ENCODE results near the gene TMEM121B. TPM values are rescaled to one million over a fixed set of nuclear protein-coding genes. Genes with fewer than 3 reads are reported as not detected.

TMEM121B gene
- total RNA-seq, 1 experiment from 2014 or later: not detected

- Mint-ChIP-seq H3K27ac (ENCODE audit: low read depth, unreplicated experiment) (no peak overlapping the region), H3K27me3 (ENCODE audit: insufficient read depth, unreplicated experiment) (no peaks in the 10 kb centered on the region), H3K9me3 (ENCODE audit: unreplicated experiment) (no peaks in the 10 kb centered on the region), H3K36me3 (ENCODE audit: insufficient read depth, unreplicated experiment) (peaks cover 31% of the 10 kb centered on the region), H3K4me3 (ENCODE audit: unreplicated experiment) (no peak overlapping the region), H3K4me1 (ENCODE audit: insufficient read depth, unreplicated experiment) (no peaks in the 10 kb centered on the region)
- intact Hi-C loops (cut with micrococcal nuclease): no loop called here
- no TSS peak for BruUV-seq (replicated peaks)
- POLR2A ChIA-PET: no interaction called here
- TF ChIP-seq CTCF (IDR thresholded peaks at IDR 0.05; ENCODE audit: unreplicated experiment): no peak
- CTCF ChIA-PET: interaction anchor here (1.1 kb wide), 1 partner anchor 45 kb away, joined by 3 read pairs; no protein-coding TSS in a partner anchor
- no peak for DNase-seq (ENCODE audit: unreplicated experiment)
These were observed 12.7 kb downstream of the TMEM121B start for GRCh38 chr22:17108256-17109112.

GRCh38 chr22:17107547-17107810 lies 13.7 kb downstream of the TMEM121B start:
- CTCF ChIA-PET: interaction anchor here (0.5 to 1.1 kb wide), 2 partner anchors 44 to 47 kb away, joined by 3 read pairs; no protein-coding TSS in a partner anchor
- H3K36me3 Mint-ChIP-seq (ENCODE audit: insufficient read depth, unreplicated experiment): peaks cover 35% of the 10 kb centered on the region
- BruUV-seq (replicated peaks): no TSS peak

GRCh38 chr22:17106785-17107546 lies 14.2 kb downstream of the TMEM121B start:
- no peak for TF ChIP-seq CTCF (IDR thresholded peaks at IDR 0.05; ENCODE audit: unreplicated experiment)
- no peak overlapping the region for H3K27ac Mint-ChIP-seq (ENCODE audit: low read depth, unreplicated experiment)
- no peaks in the 10 kb centered on the region for H3K4me1 Mint-ChIP-seq (ENCODE audit: insufficient read depth, unreplicated experiment)
- intact Hi-C loops (cut with micrococcal nuclease): no loop called here
- ChIA-PET CTCF (interaction anchor here (0.5 to 1.1 kb wide), 2 partner anchors 44 to 46 kb away, joined by 3 read pairs; no protein-coding TSS in a partner anchor), POLR2A (interaction anchor here (0.7 kb wide), 2 partner anchors 32 to 431 kb away, joined by 3 read pairs; no protein-coding TSS in a partner anchor)
- no peaks in the 10 kb centered on the region for H3K27me3 Mint-ChIP-seq (ENCODE audit: insufficient read depth, unreplicated experiment)
- H3K4me3 Mint-ChIP-seq (ENCODE audit: unreplicated experiment): no peak overlapping the region
- DNase-seq (ENCODE audit: unreplicated experiment): no peak
- no peaks in the 10 kb centered on the region for H3K9me3 Mint-ChIP-seq (ENCODE audit: unreplicated experiment)
- H3K36me3 Mint-ChIP-seq (ENCODE audit: insufficient read depth, unreplicated experiment): peaks cover 40% of the 10 kb centered on the region
- no TSS peak for BruUV-seq (replicated peaks)

More at GRCh38 chr22:17107547-17107810, 13.7 kb downstream of the TMEM121B start:
- H3K4me1 Mint-ChIP-seq (ENCODE audit: insufficient read depth, unreplicated experiment): no peaks in the 10 kb centered on the region
- POLR2A ChIA-PET: interaction anchor here (0.7 kb wide), 1 partner anchor 430 kb away, joined by 3 read pairs; no protein-coding TSS in a partner anchor
- H3K4me3 Mint-ChIP-seq (ENCODE audit: unreplicated experiment): no peak overlapping the region
- intact Hi-C loops (cut with micrococcal nuclease): no loop called here
- TF ChIP-seq CTCF (IDR thresholded peaks at IDR 0.05; ENCODE audit: unreplicated experiment): no peak
- H3K27ac Mint-ChIP-seq (ENCODE audit: low read depth, unreplicated experiment): no peak overlapping the region
- H3K27me3 Mint-ChIP-seq (ENCODE audit: insufficient read depth, unreplicated experiment): no peaks in the 10 kb centered on the region
- no peaks in the 10 kb centered on the region for H3K9me3 Mint-ChIP-seq (ENCODE audit: unreplicated experiment)
- no peak for DNase-seq (ENCODE audit: unreplicated experiment)

GRCh38 chr22:17106161-17106784 lies 14.9 kb downstream of the TMEM121B start:
- Mint-ChIP-seq H3K4me3 (ENCODE audit: unreplicated experiment) (no peak overlapping the region), H3K27ac (ENCODE audit: low read depth, unreplicated experiment) (no peak overlapping the region), H3K9me3 (ENCODE audit: unreplicated experiment) (no peaks in the 10 kb centered on the region), H3K36me3 (ENCODE audit: insufficient read depth, unreplicated experiment) (peaks cover 46% of the 10 kb centered on the region), H3K27me3 (ENCODE audit: insufficient read depth, unreplicated experiment) (no peaks in the 10 kb centered on the region), H3K4me1 (ENCODE audit: insufficient read depth, unreplicated experiment) (no peaks in the 10 kb centered on the region)
- intact Hi-C loops (cut with micrococcal nuclease): no loop called here
- no peak for TF ChIP-seq CTCF (IDR thresholded peaks at IDR 0.05; ENCODE audit: unreplicated experiment)
- no peak for DNase-seq (ENCODE audit: unreplicated experiment)
- ChIA-PET CTCF (no interaction called here), POLR2A (interaction anchor here (0.7 to 1.6 kb wide), 2 partner anchors 32 to 52 kb away, joined by 3 read pairs; no protein-coding TSS in a partner anchor)
- no TSS peak for BruUV-seq (replicated peaks)

All from MCF 10A (cell line).